Prostate gland (tissue), 2 donors: Measurements from ENCODE around the gene MPPE1.

ENCODE experiments used
- CTCF ChIP-seq, 4 experiments: fragments of 200-600 bp in 2 of 4; fragments of 450-650 bp in 2 of 4; sonication (generic) in 2 of 4; IDR thresholded peaks; 1 replicate in 3 of 4; 2 replicates in 1 of 4; pipeline ENCODE4 v1.5.1; 2016 to 2019; ENCODE audit warnings: antibody characterized with exemption in 4 of 4, mild to moderate bottlenecking in 2 of 4, moderate library complexity in 2 of 4
- POLR2A ChIP-seq: fragments of 450-650 bp; IDR thresholded peaks from one replicate; pipeline ENCODE4 v1.6.1; 2016; ENCODE audit warnings: antibody characterized with exemption, mild to moderate bottlenecking
- POLR2AphosphoS5 ChIP-seq: sonication (generic); formaldehyde crosslinking; IDR thresholded peaks from one replicate; pipeline ENCODE4 v1.6.1; 2017; ENCODE audit warnings: antibody characterized with exemption

GRCh38 chr18:11889284-11889683 is 18.8 kb downstream of the MPPE1 start:
- TF ChIP-seq CTCF (IDR thresholded peaks at IDR 0.05) (no peak), POLR2A (no peak), POLR2AphosphoS5 (no peak)
